K562 (cell line): ENCODE results near the gene ZFYVE28. TPM values are rescaled to one million over a fixed set of nuclear protein-coding genes. Genes with fewer than 3 reads are reported as not detected.

ENCODE experiments used
- ATAC-seq: fragments of 200-7000 bp; cut with Tn5 transposase; 3 replicates; pipeline ENCODE4 v1.9.1; 2020; ENCODE audit warnings: moderate library complexity
- BruUV-seq: library from RNA; stranded (reverse); fragments of 400-500 nt; replicated peaks from 2 replicates; lab custom pipeline; 2021; lab: Mats Ljungman, UMichigan
- CTCF ChIA-PET: fragments of 300-600 bp; formaldehyde crosslinking; extraction: SDS; loops from one replicate; lab custom pipeline; 2021; ENCODE audit warnings: low intra/inter-chr PET ratio; lab: Yijun Ruan, JAX
- POLR2A ChIA-PET: fragments of 300-600, 350-650 bp; sonication (Branson Sonifier 250); formaldehyde crosslinking; extraction: SDS; loops from one replicate; lab custom pipeline; 2021; ENCODE audit warnings: antibody characterized with exemption, inconsistent platforms; lab: Yijun Ruan, JAX
- DNase-seq, 4 experiments: peaks; one replicate each; pipeline versions ENCODE4 v3.0.0 to v3.0.0-alpha.2; 2011 to 2018; ENCODE audit warnings: low spot score in 3 of 4, mixed read lengths in 3 of 4; ENCODE audit errors: extremely low read depth in 1 of 4
- FAIRE-seq: peaks from 2 replicates; lab custom pipeline; 2011; peaks lifted over from hg19 to GRCh38; lab: Jason Lieb, UNC
- H2AFZ ChIP-seq: 2 replicates; pipeline ENCODE4 v1.6.0; 2011; ENCODE audit warnings: low read depth, low read length, control low read depth, inconsistent platforms
- H3K27ac ChIP-seq: fragments of 200-600 bp; 3 replicates; pipeline ENCODE4 v1.8.0; 2011; ENCODE audit warnings: low read depth, mild to moderate bottlenecking, control low read depth, inconsistent platforms, low read length, moderate library complexity, mixed read lengths; ENCODE audit errors: extremely low read depth
- H3K27me3 ChIP-seq, 2 experiments: fragments of 300-600 bp in 1 of 2; 2 replicates in 1 of 2; 3 replicates in 1 of 2; pipeline versions ENCODE4 v1.6.0 to v1.8.0; 2011; ENCODE audit warnings: inconsistent platforms in 2 of 2, low read length in 2 of 2, mild to moderate bottlenecking in 1 of 2, mixed read lengths in 1 of 2, moderate library complexity in 1 of 2; ENCODE audit not compliant: control insufficient read depth in 2 of 2, insufficient read depth in 2 of 2
- H3K36me3 ChIP-seq: fragments of 300-600 bp; 3 replicates; pipeline ENCODE4 v1.8.0; 2011; ENCODE audit warnings: mild to moderate bottlenecking, low read length, inconsistent platforms; ENCODE audit not compliant: control insufficient read depth, insufficient read depth
- H3K4me1 ChIP-seq, 2 experiments: fragments of 200-600 bp in 1 of 2; replicated peaks in 1 of 2; 2 replicates in 1 of 2; 3 replicates in 1 of 2; pipeline versions ENCODE4 v1.5.1 to v1.8.0; 2011; ENCODE audit warnings: inconsistent platforms in 2 of 2, low read length in 2 of 2, mild to moderate bottlenecking in 1 of 2, mixed read lengths in 1 of 2, moderate library complexity in 1 of 2; ENCODE audit not compliant: control insufficient read depth in 2 of 2, insufficient read depth in 2 of 2
- H3K4me2 ChIP-seq: 2 replicates; pipeline ENCODE4 v1.6.1; 2011; ENCODE audit warnings: low read length, control low read depth, inconsistent platforms, mixed read lengths; ENCODE audit not compliant: insufficient read depth
- H3K4me3 ChIP-seq: fragments of 200-600 bp; sonication (generic), shearing (Covaris generic); 2 replicates; pipeline ENCODE4 v1.5.1; 2016; ENCODE audit warnings: control low read depth, inconsistent platforms
- H3K79me2 ChIP-seq: fragments of 200-600 bp; 3 replicates; pipeline ENCODE4 v1.8.0; 2011; ENCODE audit warnings: low read length, inconsistent platforms; ENCODE audit not compliant: control insufficient read depth, insufficient read depth
- H3K9ac ChIP-seq, 2 experiments: 2 replicates each; pipeline versions ENCODE4 v1.6.0 to v1.6.1; 2011; ENCODE audit warnings: low read depth in 2 of 2, low read length in 2 of 2, control low read depth in 1 of 2, inconsistent platforms in 1 of 2, mild to moderate bottlenecking in 1 of 2, mixed read lengths in 1 of 2; ENCODE audit not compliant: insufficient read depth in 1 of 2
- H3K9me1 ChIP-seq: one replicate; pipeline ENCODE4 v1.6.0; 2011; ENCODE audit warnings: inconsistent platforms, mild to moderate bottlenecking, low read length, moderate library complexity; ENCODE audit not compliant: control insufficient read depth, insufficient read depth
- H3K9me3 ChIP-seq: replicated peaks from 2 replicates; pipeline ENCODE4 v1.5.1; 2011; ENCODE audit warnings: low read depth, low read length, inconsistent platforms; ENCODE audit not compliant: control insufficient read depth, insufficient read depth
- H4K20me1 ChIP-seq: replicated peaks from 2 replicates; pipeline ENCODE4 v1.6.1; 2011; ENCODE audit warnings: low read length, inconsistent platforms, mixed read lengths; ENCODE audit not compliant: control insufficient read depth, insufficient read depth
- ASH1L ChIP-seq: fragments of 450-650 bp; IDR thresholded peaks from 2 replicates; pipeline ENCODE4 v1.6.1; 2018; ENCODE audit warnings: borderline replicate concordance, mild to moderate bottlenecking, low read depth; ENCODE audit not compliant: partially characterized antibody
- CBX3 ChIP-seq, 2 experiments: IDR thresholded peaks; 1 replicate in 1 of 2; 2 replicates in 1 of 2; pipeline ENCODE4 v1.6.1; 2012; ENCODE audit warnings: inconsistent platforms in 2 of 2, low read length in 2 of 2, borderline replicate concordance in 1 of 2, control low read depth in 1 of 2
- CC2D1A ChIP-seq: fragments of 450-650 bp; IDR thresholded peaks from 2 replicates; pipeline ENCODE4 v1.6.1; 2017; ENCODE audit warnings: mild to moderate bottlenecking
- CHCHD3 ChIP-seq: fragments of 250-450 bp; sonication (Bioruptor Pico); IDR thresholded peaks from 2 replicates; pipeline ENCODE4 v2.1.2; 2022; ENCODE audit warnings: mild to moderate bottlenecking
- CHD2 ChIP-seq: IDR thresholded peaks from 2 replicates; pipeline ENCODE4 v1.6.1; 2011; ENCODE audit warnings: low read depth, low read length
- CREM ChIP-seq: IDR thresholded peaks from 2 replicates; pipeline ENCODE4 v1.6.1; 2014; ENCODE audit warnings: antibody characterized with exemption, low read depth
- DACH1 ChIP-seq: fragments of 450-650 bp; IDR thresholded peaks from 2 replicates; pipeline ENCODE4 v1.6.1; 2018; ENCODE audit not compliant: partially characterized antibody
- E2F8 ChIP-seq: fragments of 450-650 bp; IDR thresholded peaks from 2 replicates; pipeline ENCODE4 v1.7.1; 2018; ENCODE audit warnings: mild to moderate bottlenecking, low read depth; ENCODE audit not compliant: partially characterized antibody
- FIP1L1 ChIP-seq: fragments of 200-400 bp; formaldehyde crosslinking; IDR thresholded peaks from 2 replicates; pipeline ENCODE4 v1.6.1; 2018; ENCODE audit warnings: mild to moderate bottlenecking, low read depth, low read length; ENCODE audit not compliant: poor library complexity, severe bottlenecking
- FOXJ2 ChIP-seq: fragments of 200-800 bp; sonication (Bioruptor generic); IDR thresholded peaks from 2 replicates; pipeline ENCODE4 v1.6.1; 2016; ENCODE audit warnings: missing genetic modification characterization, missing compliant biosample characterization
- FOXJ3 ChIP-seq: sonication (generic); formaldehyde crosslinking; IDR thresholded peaks from 2 replicates; pipeline ENCODE4 v1.4.0; 2020; ENCODE audit warnings: mild to moderate bottlenecking, missing genetic modification reagents
- ILF3 ChIP-seq: fragments of 450-650 bp; IDR thresholded peaks from 2 replicates; pipeline ENCODE4 v1.6.1; 2018; ENCODE audit warnings: antibody characterized with exemption, mild to moderate bottlenecking, moderate library complexity, borderline replicate concordance
- NR0B1 ChIP-seq: fragments of 450-650 bp; IDR thresholded peaks from one replicate; pipeline ENCODE4 v1.6.1; 2018; ENCODE audit warnings: mild to moderate bottlenecking, moderate library complexity; ENCODE audit not compliant: partially characterized antibody
- ZNF239 ChIP-seq: fragments of 250-450 bp; sonication (Bioruptor Pico); IDR thresholded peaks from 2 replicates; pipeline ENCODE4 v1.4.0; 2020; ENCODE audit warnings: mild to moderate bottlenecking
- ZNF449 ChIP-seq: fragments of 250-450 bp; sonication (Bioruptor Pico); IDR thresholded peaks from 2 replicates; pipeline ENCODE4 v1.8.0; 2022; ENCODE audit warnings: moderate library complexity, mild to moderate bottlenecking, inconsistent platforms
- ZNF830 ChIP-seq: fragments of 250-450 bp; sonication (Bioruptor Pico); IDR thresholded peaks from 2 replicates; pipeline ENCODE4 v1.5.0; 2021; ENCODE audit warnings: mild to moderate bottlenecking
- WGBS: fragments of 100-300 bp; shearing (Covaris generic); methylation state at CpG from one replicate; pipeline ENCODE4 v1.1.6; 2016; ENCODE audit warnings: low coverage, mixed read lengths; ENCODE audit not compliant: insufficient coverage; ENCODE audit errors: missing lambda C conversion rate; 5-methylcytosine and 5-hydroxymethylcytosine counted together
- in situ Hi-C: fragments of 300-500 bp; cut with MboI; formaldehyde crosslinking; loops from 4 replicates; pipeline ENCODE4 v1.15.0; 2018; ENCODE audit warnings: inconsistent platforms, mixed read lengths
- intact Hi-C: fragments of 100-400 bp; cut with micrococcal nuclease; formaldehyde crosslinking; loops from 2 replicates; pipeline ENCODE4 v1.14.2; 2022
- polyA plus RNA-seq, 8 experiments: library from polyadenylated mRNA; depleted of rRNA in 4 of 8; stranded (reverse) in 5 of 8; unstranded in 3 of 8; fragments of >200 nt; fragmentation: Nextera tagmentation in 2 of 8; fragmentation: Illumina TruSeq in 1 of 8; extraction: Ambion mirVana in 2 of 8; extraction: Trizol in 1 of 8; gene quantifications; 2 replicates each; pipeline versions ENCODE4 v1.2.1 to v1.2.3, GENCODE V29; 2011 to 2014; ENCODE audit warnings: inconsistent platforms in 1 of 8, missing spikeins in 1 of 8
- total RNA-seq, 7 experiments: library from RNA; depleted of rRNA in 6 of 7; stranded (reverse); fragments of >200 nt in 6 of 7; fragmentation: Illumina TruSeq in 2 of 7; extraction: Trizol in 2 of 7; gene quantifications; 2 replicates each; pipeline versions ENCODE4 v1.2.1 to v1.2.3, GENCODE V29; 2011 to 2021; ENCODE audit warnings: low replicate concordance in 1 of 7

ZFYVE28 gene
- total and polyA plus RNA-seq, 9 of the 15 experiments (the other 6 are each of a cell fraction or from before 2014, with no cell fraction given) = 1.3 to 24.8 (median 8.9) TPM

DNA sequence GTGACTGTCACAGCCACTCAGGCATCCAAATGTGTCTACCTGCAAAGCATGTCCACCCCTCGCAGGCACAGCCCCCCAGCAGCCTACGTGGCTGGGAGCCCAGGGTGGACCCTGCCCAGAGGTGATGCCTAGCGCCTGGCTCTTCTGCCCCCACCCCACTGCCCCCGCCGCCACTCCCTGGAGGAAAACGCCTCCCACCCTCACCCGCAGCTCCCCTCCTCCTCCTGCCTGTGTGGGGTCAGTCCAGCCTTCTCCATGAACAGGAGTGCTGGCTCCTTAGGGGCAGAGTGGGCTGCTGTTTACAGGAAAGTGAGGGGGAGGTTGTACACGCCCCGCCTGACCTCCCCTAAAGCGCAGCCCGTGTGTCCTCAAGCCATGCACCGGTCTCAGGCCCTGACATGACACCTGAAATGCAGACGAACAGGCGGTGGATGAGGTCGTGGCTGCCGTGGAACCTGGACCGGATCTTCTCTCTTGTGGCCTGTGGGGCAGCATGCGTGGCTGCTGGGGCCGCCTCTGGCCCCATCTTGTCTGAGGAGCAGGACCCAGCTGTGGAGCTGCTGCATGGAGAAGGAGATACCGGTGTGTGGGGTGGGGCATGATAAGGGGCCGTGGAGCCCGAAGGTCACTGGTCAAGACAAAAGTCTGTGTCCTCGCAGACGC, 144.7 kb downstream of the ZFYVE28 start:
- DNase-seq = peak; percentile 67 to 81 (median 76)
- peak overlapping the region in 1 of 2 experiments; percentile 75; a peak in 2 of 4 replicates for H3K9ac ChIP-seq
- no peaks in the 10 kb centered on the region for H4K20me1 ChIP-seq
- no peak overlapping the region for H3K27ac ChIP-seq
- H3K4me3 ChIP-seq = no peak overlapping the region
- H3K79me2 ChIP-seq = no peaks in the 10 kb centered on the region
- H3K27me3 ChIP-seq = no peaks in the 10 kb centered on the region
- FAIRE-seq = peak; percentile 85
- in situ Hi-C loops (no loop called here), intact Hi-C loops (no loop called here)
- peaks cover 12% of the 10 kb centered on the region; the same call in 1 of the 3 replicates for H3K36me3 ChIP-seq
- peak overlapping the region; percentile 52; the same call in 1 of the 2 replicates for H2AFZ ChIP-seq
- no peaks in the 10 kb centered on the region for H3K9me3 ChIP-seq
- ATAC-seq = peak; percentile 88
- H3K4me2 ChIP-seq = peak overlapping the region; percentile 58
- H3K4me1 ChIP-seq = peaks cover 5 to 67% of the 10 kb centered on the region in 2 experiments; a peak in 4 of 5 replicates
- no peaks in the 10 kb centered on the region for H3K9me1 ChIP-seq
- WGBS = 14% methylated on average over 14 of the region's 24 CpGs
- ChIA-PET POLR2A (no interaction called here), CTCF (no interaction called here)
- no TSS peak for BruUV-seq
- TF ChIP-seq CBX3 (IDR thresholded peaks at IDR 0.05; ENCODE audit: borderline replicate concordance in 1 of 2, low read length in 2 of 2) = no peak
- TF ChIP-seq FOXJ2 (tag) = no peak
- no peak for TF ChIP-seq CHD2
- no peak for TF ChIP-seq ZNF449 (CRISPR knock-in tag)
- no peak for TF ChIP-seq CHCHD3 (CRISPR knock-in tag)
- TF ChIP-seq NR0B1 = no peak
- TF ChIP-seq CC2D1A = no peak
- TF ChIP-seq ILF3 = no peak
- TF ChIP-seq ASH1L = no peak
- no peak for TF ChIP-seq ZNF830 (CRISPR knock-in tag)
- no peak for TF ChIP-seq FIP1L1
- TF ChIP-seq E2F8 = no peak
- no peak for TF ChIP-seq CREM
- TF ChIP-seq ZNF239 (CRISPR knock-in tag) = no peak
- TF ChIP-seq DACH1 = no peak
- no peak for TF ChIP-seq FOXJ3
